ENCODE measurements around the gene SSR4.

The SSR4 gene

DNA sequence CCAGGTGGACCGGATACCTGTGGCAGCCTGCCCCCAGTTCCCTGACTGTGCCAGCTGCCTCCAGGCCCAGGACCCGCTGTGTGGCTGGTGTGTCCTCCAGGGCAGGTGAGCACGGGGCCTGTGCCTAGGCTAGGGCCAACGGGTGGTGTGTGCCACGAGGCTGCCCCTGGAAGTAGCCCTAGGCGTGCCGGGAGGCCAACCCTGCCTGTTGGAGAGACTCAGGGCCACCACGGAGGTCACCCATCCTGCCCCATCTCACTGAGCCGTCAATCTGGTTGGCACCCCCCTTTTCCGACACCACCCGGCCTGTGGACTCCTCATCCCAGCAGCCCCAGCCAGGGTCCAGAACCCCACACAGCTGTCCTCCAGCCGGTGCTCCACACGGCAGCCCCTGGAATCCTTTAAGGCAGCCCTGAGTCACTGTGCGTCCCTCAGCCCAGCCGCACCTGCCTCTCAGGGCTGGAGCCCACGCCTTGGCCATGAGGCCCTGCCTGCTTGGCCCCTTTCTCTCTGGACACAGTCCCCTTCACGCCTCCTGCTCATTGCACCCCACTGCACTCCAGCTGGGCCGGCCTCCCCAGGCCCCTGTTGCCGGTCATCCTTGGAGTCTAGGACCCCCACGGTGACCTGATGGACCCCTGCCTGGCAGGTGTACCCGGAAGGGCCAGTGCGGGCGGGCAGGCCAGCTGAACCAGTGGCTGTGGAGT, 25.2 kb upstream of the SSR4 start:
- DNase-seq (ENCODE audit: low read depth), result no peak

DNA sequence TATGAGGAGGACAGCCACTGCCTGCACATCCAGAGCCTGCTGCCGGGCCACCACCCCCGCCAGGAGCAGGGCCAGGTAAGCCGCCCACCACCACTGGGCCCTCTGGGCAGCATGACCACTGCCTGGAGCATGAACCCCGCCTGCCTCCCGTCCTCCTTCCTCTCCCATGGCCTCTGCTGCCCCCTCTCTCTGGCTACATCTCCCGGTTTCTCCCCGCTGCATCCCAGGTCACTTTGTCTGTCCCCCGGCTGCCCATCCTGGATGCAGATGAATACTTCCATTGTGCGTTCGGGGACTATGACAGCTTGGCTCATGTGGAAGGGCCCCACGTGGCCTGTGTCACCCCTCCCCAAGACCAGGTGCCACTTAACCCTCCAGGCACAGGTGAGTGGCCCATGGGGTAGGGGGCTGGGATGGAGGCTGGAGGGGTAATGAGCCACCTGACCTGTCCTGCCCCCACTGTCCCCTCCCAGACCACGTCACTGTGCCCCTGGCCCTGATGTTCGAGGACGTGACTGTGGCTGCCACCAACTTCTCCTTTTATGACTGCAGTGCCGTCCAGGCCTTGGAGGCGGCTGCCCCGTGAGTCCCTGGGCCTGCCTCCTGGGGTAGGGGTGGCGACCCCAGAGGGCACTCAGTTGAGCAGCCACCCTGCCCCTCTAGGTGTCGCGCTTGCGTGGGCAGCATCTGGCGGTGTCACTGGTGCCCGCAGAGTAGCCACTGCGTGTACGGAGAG, 24.4 kb upstream of the SSR4 start:
- no peak for DNase-seq (ENCODE audit: low read depth)

DNA sequence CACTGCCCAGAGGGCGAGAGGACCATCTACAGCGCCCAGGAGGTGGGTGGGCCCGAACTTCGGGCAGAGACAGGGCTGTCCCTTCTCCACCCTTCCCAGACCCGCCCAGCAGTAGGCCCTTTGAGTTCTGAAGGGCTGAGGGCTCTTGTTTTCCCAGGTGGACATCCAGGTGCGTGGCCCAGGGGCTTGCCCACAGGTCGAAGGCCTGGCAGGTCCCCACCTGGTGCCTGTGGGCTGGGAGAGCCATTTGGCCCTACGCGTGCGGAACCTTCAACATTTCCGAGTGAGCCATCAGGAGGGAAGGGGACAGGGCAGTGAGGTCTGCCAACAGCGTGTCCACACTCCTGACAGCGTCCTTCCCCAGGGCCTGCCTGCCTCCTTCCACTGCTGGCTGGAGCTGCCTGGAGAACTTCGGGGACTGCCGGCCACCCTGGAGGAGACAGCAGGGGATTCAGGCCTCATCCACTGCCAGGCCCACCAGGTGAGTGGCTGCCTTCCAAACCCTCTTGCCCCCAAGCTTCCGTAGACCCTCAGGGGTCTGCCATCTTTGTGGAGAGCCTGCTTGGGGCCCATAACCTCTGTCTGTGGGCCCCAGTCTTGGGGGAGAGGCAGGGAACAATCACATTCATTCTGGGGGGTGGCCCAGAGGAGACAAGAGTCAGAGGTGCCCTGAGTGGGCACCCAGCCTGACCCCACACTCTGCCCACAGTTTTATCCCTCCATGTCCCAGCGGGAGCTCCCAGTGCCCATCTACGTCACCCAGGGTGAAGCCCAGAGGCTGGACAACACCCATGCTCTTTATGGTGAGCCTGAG, 23.7 kb upstream of the SSR4 start:
- no peak for DNase-seq (ENCODE audit: low read depth)

DNA sequence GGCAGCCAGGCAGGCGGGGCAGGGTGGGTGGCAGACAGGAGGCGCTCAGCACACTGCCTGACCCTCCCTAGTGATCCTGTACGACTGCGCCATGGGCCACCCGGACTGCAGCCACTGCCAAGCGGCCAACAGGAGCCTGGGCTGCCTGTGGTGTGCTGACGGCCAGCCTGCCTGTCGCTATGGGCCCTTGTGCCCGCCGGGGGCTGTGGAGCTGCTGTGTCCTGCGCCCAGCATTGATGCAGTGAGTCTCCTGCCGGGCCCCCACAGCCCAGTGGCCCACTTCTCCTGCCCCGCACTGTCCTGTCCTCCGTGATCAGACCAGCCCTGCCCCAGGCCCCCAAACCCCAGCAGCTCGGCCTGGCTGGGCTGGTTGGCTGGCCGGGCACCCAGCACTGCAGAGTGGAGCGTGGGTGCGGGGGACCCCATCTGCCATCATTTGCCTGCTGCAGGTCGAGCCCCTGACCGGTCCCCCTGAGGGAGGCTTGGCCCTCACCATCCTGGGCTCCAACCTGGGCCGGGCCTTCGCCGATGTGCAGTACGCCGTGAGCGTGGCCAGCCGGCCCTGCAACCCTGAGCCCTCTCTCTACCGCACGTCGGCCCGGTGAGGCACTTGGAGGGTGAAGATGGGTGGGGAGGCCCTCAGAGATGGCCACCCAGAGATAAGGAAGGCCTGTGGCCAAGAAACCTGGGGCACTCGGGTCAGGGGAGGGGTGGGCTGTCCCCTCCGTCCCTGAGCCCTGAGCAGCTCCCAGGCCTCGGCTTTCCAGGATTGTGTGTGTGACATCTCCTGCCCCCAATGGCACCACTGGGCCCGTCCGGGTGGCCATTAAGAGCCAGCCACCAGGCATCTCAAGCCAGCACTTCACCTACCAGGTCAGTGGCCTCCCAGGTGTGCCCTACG, 22.8 kb upstream of the SSR4 start:
- no peak for DNase-seq (ENCODE audit: low read depth)

DNA sequence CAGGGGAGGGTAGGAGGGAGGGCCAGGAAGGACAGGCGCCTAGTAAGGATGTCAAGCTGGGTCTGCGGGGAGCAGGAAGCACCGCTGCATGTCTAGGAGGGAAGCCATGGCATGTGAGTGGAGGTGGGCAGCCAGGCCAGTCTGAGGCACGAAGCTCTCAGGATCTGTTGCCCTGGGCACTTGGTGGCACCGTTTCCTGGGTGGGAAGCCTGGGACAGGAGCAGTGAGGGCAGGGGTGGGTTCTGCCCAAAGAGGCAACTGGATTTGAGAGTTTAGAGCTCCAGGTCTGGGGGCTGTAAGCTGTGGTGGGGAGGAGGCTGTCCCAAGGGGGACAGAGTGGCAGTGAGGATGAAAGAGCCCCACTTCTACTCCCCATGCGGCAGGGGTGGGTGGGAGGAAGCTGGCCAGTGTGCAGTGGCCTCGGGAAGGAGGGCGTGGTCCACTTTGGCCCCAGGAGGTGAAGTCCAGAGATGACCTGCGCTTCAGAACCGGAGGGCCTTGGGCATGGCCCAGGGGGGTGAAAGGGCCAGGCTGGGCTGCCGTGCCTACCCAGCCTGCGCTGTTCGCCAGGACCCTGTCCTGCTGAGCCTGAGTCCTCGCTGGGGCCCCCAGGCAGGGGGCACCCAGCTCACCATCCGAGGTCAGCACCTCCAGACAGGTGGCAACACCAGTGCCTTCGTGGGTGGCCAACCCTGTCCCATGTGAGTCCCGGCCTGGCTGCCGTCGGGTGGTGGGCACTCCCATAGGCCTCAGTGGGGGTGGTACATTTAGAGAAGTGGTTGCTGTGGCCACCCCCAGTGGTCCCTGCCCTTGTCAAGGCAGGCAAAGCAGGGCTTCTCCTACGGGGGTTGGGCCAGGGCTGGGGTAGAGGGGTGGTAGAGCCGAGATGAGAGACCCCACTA, 21.9 kb upstream of the SSR4 start:
- DNase-seq (ENCODE audit: low read depth), result no peak

DNA sequence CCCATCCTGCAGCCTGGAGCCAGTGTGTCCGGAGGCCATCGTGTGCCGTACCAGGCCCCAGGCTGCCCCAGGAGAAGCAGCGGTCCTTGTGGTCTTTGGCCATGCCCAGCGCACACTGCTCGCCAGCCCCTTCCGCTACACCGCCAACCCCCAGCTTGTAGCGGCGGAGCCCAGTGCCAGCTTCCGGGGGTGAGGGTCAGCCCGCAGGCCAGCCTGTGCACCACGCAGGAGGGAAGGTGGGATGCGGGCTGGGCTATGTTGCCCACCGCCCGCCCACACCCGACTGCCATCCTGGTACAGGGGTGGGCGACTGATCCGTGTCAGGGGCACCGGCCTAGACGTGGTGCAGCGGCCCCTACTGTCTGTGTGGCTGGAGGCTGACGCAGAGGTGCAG, 21.3 kb upstream of the SSR4 start:
- DNase-seq (ENCODE audit: low read depth), result no peak

DNA sequence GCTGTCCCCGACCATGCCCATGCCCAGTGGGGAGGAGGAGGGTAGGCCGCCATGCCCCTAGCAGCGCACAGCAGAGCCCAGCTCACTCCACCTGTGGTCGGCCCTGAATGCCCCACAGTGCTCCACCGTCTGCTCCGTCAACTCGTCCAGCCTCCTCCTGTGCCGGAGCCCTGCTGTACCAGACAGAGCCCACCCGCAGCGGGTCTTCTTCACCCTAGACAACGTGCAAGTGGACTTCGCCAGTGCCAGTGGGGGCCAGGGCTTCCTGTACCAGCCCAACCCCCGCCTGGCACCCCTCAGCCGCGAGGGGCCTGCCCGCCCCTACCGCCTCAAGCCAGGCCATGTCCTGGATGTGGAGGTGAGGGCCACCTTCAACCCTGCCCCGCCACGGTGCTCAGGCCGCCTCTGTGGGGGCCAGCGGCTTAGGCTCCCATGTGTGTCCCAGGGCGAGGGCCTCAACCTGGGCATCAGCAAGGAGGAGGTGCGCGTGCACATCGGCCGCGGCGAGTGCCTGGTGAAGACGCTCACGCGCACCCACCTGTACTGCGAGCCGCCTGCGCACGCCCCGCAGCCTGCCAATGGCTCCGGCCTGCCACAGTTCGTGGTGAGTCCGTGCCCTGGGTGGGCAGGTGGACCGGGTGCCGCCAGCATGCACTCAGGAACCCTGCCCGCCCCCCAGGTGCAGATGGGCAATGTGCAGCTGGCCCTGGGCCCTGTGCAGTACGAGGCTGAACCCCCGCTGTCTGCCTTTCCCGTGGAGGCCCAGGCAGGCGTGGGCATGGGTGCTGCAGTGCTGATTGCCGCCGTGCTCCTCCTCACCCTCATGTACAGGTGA, 20.5 kb upstream of the SSR4 start:
- DNase-seq (ENCODE audit: low read depth), result no peak

DNA sequence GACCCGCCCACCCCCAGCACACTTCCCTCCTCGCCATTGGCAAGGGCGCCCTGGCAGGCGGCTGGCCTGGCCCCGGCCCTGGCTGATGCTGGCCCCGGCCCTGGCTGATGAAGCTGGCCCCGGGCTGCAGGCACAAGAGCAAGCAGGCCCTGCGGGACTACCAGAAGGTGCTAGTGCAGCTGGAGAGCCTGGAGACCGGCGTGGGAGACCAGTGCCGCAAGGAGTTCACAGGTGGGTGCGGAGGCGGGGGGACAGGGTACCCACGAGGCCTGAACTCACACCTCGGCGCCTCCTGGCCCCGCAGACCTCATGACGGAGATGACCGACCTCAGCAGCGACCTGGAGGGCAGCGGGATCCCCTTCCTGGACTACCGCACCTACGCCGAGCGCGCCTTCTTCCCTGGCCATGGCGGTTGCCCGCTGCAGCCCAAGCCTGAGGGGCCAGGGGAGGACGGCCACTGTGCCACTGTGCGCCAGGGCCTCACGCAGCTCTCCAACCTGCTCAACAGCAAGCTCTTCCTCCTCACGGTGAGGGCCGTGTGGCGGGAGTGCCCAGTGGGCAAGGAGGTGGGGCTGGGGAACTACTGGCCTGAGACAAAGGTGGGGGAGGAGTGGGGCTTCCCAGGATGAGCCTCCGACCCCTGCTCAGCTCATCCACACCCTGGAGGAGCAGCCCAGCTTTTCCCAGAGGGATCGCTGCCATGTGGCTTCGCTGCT, 19.7 kb upstream of the SSR4 start:
- DNase-seq (ENCODE audit: low read depth), result no peak

DNA sequence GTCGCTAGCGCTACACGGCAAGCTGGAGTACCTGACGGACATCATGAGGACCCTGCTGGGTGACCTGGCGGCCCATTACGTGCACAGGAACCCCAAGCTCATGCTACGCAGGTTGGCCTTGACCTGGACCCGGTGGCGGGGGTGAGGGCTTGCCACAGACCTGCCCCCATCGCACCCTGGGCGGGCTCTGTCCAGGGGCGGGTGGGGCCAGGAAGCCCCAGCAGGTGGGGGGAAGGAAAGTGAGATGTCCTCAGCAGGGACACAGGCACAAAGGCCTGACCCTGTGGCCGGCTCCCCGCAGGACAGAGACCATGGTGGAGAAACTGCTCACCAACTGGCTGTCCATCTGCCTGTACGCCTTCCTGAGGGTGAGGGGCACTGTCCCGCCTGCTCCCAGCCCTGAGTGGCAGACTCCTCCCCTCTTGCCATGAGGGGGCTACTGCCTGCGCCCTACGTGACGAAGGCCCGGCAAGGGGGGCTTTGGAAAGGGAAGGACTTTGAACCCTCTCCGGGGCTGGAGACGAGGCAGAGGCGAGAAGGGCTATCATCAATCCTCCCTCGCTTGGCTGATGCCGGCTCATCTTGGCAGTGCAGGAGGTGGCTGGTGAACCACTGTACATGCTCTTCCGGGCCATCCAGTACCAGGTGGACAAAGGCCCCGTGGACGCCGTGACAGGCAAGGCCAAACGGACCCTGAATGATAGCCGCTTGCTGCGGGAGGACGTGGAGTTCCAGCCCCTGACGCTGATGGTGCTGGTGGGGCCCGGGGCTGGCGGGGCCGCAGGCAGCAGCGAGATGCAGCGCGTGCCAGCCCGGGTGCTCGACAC, 19.0 kb upstream of the SSR4 start:
- no peak for DNase-seq (ENCODE audit: low read depth)

DNA sequence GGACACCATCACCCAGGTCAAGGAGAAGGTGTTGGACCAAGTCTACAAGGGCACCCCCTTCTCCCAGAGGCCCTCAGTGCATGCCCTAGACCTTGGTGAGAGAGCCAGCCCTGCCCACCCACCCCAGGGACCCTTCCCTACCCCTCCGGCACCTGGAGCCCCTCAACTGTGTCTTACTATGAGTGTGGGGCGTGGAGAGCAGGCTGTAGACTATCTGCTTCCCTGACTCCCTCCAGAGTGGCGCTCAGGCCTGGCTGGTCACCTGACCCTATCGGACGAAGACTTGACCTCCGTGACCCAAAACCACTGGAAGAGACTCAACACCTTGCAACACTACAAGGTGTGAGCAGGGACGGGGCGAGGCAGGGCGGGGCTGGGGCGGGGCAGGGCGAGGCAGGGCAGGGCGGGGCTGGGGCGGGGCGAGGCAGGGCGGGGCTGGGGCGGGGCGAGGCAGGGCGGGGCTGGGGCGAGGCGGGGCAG, 18.3 kb upstream of the SSR4 start:
- DNase-seq (ENCODE audit: low read depth), result no peak

DNA sequence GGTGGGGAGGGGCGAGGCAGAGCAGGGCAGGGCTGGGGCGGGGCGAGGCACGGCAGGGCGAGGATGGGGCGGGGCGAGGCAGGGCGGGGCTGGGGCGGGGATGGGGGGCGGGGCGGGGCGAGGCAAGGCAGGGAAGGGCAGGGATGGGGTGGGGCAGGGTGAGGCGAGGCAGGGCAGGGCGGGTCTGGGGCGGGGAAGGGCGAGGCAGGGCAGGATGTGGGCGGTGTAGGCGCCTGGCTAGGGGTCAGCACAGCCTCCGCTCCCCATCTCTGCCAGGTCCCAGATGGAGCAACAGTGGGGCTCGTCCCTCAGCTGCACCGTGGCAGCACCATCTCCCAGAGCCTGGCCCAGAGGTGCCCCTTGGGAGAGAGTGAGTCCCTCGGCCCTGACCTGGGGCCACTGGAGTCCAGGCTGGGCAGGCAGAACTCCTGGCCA, 17.8 kb upstream of the SSR4 start:
- DNase-seq (ENCODE audit: low read depth), result no peak

DNA sequence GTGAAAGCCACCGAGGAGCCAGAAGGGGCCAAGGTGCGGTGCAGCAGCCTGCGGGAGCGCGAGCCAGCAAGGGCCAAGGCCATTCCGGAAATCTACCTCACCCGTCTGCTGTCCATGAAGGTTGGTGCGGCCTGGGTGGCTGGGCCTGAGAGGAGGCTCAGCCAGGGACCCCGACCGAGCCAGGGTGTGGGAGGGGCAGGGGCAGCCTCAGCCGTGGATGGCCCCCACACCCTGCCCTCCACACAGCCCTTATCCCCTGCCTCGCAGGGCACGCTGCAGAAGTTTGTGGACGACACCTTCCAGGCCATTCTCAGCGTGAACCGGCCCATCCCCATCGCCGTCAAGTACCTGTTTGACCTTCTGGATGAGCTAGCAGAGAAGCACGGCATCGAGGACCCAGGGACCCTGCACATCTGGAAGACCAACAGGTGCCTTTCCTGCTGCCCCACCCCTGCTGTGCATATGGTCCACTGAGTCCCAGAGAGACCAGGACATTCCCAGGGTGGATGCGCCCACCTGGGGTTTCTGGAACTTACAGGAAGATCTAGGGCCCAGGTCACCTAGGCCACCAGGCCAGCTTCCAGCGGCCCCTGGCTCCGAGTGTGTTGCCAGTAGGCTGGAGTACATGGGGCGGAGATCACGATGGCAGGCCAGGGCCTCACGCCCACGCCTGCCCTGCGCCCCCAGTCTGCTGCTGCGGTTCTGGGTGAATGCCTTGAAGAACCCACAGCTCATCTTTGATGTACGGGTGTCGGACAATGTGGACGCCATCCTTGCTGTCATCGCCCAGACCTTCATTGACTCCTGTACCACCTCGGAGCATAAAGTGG, 17.0 kb upstream of the SSR4 start:
- DNase-seq (ENCODE audit: low read depth), result no peak

DNA sequence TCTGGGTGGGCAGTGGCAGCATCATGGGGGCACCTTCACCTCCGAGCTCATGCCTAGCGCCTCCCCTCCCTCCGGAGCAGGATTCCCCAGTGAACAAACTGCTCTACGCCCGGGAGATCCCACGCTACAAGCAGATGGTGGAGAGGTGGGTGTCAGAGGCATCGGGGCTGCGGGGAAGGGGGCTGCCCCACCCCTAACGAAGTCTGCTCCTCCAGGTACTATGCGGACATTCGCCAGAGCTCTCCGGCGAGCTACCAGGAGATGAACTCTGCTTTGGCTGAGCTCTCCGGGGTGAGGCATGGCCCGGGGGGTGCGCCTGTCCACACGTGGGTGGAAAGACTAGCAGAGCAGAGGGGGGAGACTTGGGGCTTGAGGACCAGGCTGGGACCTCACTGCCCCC, 16.3 kb upstream of the SSR4 start:
- no peak for DNase-seq (ENCODE audit: low read depth)

DNA sequence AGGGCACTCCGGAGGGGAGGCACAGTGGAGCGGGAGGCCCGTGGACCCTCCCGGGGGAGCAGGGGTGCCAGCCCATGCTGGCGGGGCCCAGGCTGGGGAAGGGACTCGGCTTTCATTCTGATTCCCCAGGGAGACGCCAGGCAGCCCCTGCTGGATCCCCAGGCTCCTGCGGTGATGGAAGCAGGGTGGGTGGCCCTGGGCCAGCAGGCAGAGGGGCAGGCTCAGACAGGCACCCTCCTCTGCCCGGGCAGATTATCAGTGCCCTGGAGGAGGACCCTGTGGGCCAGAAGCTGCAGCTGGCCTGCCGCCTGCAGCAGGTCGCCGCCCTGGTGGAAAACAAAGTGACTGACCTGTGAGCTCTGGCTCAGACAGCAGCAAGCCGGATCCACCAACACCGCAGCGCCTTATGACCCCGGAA, 15.8 kb upstream of the SSR4 start:
- no peak for DNase-seq (ENCODE audit: low read depth)

DNA sequence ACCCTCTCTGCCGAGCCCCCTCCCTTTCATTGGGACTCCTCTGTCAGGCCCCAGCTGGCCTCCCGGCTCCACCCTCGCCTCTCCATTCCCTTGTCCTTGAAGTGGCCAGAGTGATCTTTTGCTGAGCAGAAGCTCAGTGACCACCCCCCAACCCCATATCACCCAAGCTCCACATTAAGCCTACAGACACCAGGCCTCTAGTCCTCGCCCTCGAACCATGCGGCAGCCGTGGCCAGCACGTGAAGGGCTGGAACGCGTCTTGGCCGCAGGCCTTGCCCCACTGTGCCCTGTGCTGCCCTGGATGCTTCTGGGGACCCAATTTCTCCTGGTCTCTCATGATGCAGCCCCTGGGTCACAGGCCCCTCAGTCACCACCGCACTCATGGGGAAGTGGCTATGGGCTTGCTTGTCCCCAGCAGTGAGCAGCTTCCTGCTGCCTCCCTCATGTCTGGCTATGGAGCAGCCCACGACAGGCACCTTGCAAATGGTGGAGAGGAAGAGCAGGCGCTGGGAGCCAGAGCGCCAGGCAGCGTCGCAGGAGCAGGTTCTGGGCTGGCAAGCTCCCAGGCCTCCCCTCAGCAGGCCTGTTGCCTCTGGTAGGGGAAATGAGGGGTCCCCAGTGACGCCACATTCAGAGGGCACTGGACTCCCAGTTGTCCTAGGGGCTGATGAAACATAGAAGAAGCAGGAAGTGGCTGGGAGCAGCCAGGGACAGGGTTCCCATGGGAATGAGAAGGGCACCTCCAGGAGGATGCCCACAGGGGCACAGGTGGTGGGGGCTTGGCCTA, 14.4 kb upstream of the SSR4 start:
- no peak for DNase-seq (ENCODE audit: low read depth)

DNA sequence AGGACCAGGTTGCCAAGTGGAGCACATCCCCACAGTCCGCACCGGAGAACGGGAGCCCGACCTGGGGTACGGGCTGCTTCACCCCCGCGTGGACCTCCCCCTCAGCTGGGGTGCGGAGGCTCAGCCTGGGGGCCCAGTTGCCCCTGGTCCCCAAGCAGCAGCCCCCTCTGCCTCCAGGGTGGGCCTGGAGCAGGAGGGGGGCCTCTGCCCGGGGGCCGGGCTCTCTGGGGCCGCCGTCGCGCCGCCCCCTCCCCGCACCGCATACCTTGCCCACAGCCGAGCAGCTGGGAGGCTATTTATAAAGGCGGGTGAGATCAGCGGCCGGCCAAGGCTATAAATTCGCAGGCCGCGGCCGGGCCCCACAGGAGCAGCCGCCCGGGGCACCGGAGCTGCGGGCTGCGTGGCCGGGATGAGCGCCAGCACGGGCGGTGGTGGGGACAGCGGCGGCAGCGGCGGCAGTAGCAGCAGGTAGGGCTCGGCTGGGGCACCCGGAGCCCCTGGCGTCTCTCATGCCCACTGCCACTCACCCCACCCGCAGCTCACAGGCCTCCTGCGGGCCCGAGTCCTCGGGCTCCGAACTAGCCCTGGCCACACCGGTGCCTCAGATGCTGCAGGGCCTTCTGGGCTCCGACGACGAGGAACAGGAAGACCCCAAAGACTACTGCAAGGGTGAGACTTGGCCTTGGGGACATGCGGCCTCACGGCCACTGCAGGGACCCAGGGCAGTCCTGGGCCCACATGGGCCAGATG, 13.6 kb upstream of the SSR4 start, which contains the start of gene SRPK3:
SRPK3 (plus strand) TSS at position 364 of the 750 bp plus-strand sequence; CDS start at position 410, 46 bp downstream.
- DNase-seq (ENCODE audit: low read depth), result no peak

Data from GM04503 (cell line).